HepG2 (cell line): ENCODE results near the gene CFAP100. TPM values are rescaled to one million over a fixed set of nuclear protein-coding genes. Genes with fewer than 3 reads are reported as not detected.
A peak's percentile ranks its signal among the peaks of the same experiment; 100 is the strongest.

ENCODE experiments used
- ATAC-seq: fragments of 200-7000 bp; cut with Tn5 transposase; 3 replicates; pipeline ENCODE4 v1.9.1; 2020; ENCODE audit warnings: mild to moderate bottlenecking, moderate library complexity
- BruUV-seq: library from RNA; stranded (reverse); fragments of 400-500 nt; replicated peaks from 2 replicates; lab custom pipeline; 2021; lab: Mats Ljungman, UMichigan
- CTCF ChIA-PET: fragments of 300-600 bp; formaldehyde crosslinking; extraction: SDS; loops from one replicate; lab custom pipeline; 2021; ENCODE audit warnings: low total read pairs, inconsistent platforms, low intra/inter-chr PET ratio; lab: Yijun Ruan, JAX
- POLR2A ChIA-PET: fragments of 350-600 bp; sonication (Branson Sonifier 250); formaldehyde crosslinking; loops from one replicate; lab custom pipeline; 2020; ENCODE audit warnings: antibody characterized with exemption, inconsistent platforms; lab: Yijun Ruan, JAX
- DNase-seq: peaks from one replicate; pipeline ENCODE4 v3.0.0-alpha.2; 2015; ENCODE audit warnings: low spot score
- FAIRE-seq: peaks from 3 replicates; lab custom pipeline; 2011; peaks lifted over from hg19 to GRCh38; lab: Jason Lieb, UNC
- H2AFZ ChIP-seq: one replicate; pipeline ENCODE4 v1.6.1; 2011; ENCODE audit warnings: low read length, inconsistent platforms
- H3K27ac ChIP-seq: fragments of 300-600 bp; 3 replicates; pipeline ENCODE4 v1.8.0; 2011; ENCODE audit warnings: mixed run types, mild to moderate bottlenecking, mixed read lengths, low read length, inconsistent platforms; ENCODE audit not compliant: insufficient read depth; ENCODE audit errors: extremely low read length
- H3K27me3 ChIP-seq, 2 experiments: fragments of 200-600 bp in 1 of 2; 2 replicates in 1 of 2; 3 replicates in 1 of 2; pipeline versions ENCODE4 v1.6.0 to v1.8.0; 2011; ENCODE audit warnings: low read length in 2 of 2, mild to moderate bottlenecking in 2 of 2, moderate library complexity in 2 of 2, inconsistent platforms in 1 of 2; ENCODE audit not compliant: insufficient read depth in 2 of 2, control insufficient read depth in 1 of 2
- H3K36me3 ChIP-seq, 2 experiments: fragments of 200-600 bp in 1 of 2; replicated peaks in 1 of 2; 2 replicates in 1 of 2; 3 replicates in 1 of 2; pipeline versions ENCODE4 v1.5.1 to v1.8.0; 2011; ENCODE audit warnings: low read length in 2 of 2, inconsistent platforms in 1 of 2; ENCODE audit not compliant: insufficient read depth in 2 of 2, control insufficient read depth in 1 of 2
- H3K4me1 ChIP-seq: 2 replicates; pipeline ENCODE4 v1.5.1; 2012; ENCODE audit warnings: low read length, inconsistent platforms; ENCODE audit not compliant: insufficient read depth
- H3K4me2 ChIP-seq: 2 replicates; pipeline ENCODE4 v1.6.0; 2011; ENCODE audit warnings: low read depth, low read length, inconsistent platforms
- H3K4me3 ChIP-seq, 3 experiments: fragments of 200-600 bp in 1 of 3; sonication (generic), shearing (Covaris generic) in 1 of 3; replicated peaks in 1 of 3; 2 replicates each; pipeline ENCODE4 v1.5.1; 2011 to 2016; ENCODE audit warnings: low read length in 3 of 3, inconsistent platforms in 2 of 3, low read depth in 2 of 3, mild to moderate bottlenecking in 2 of 3, control low read depth in 1 of 3, mixed read lengths in 1 of 3; ENCODE audit not compliant: insufficient read depth in 1 of 3
- H3K79me2 ChIP-seq: one replicate; pipeline ENCODE4 v1.6.1; 2011; ENCODE audit warnings: low read length, inconsistent platforms; ENCODE audit not compliant: insufficient read depth
- H3K9ac ChIP-seq: 2 replicates; pipeline ENCODE4 v1.6.0; 2011; ENCODE audit warnings: mild to moderate bottlenecking, low read depth, low read length, inconsistent platforms; ENCODE audit not compliant: insufficient read depth
- H3K9me3 ChIP-seq: 2 replicates; pipeline ENCODE4 v1.5.1; 2012; ENCODE audit warnings: mild to moderate bottlenecking, low read length
- H4K20me1 ChIP-seq: 2 replicates; pipeline ENCODE4 v1.6.0; 2011; ENCODE audit warnings: inconsistent platforms, mild to moderate bottlenecking, low read length, moderate library complexity; ENCODE audit not compliant: insufficient read depth
- ATF7 ChIP-seq, 2 experiments: fragments of 450-650 bp in 1 of 2; sonication (generic) in 1 of 2; formaldehyde crosslinking in 1 of 2; IDR thresholded peaks; 2 replicates each; pipeline versions ENCODE4 v1.4.0 to v1.6.1; 2016 to 2020; ENCODE audit warnings: antibody characterized with exemption in 1 of 2, mild to moderate bottlenecking in 1 of 2, missing genetic modification reagents in 1 of 2
- ATM ChIP-seq: fragments of 450-650 bp; IDR thresholded peaks from 2 replicates; pipeline ENCODE4 v1.7.1; 2017; ENCODE audit warnings: mild to moderate bottlenecking, borderline replicate concordance
- E2F5 ChIP-seq: sonication (generic); formaldehyde crosslinking; conservative IDR thresholded peaks from 2 replicates; pipeline ENCODE4 v1.4.0; 2020; ENCODE audit warnings: missing genetic modification reagents
- FOSL2 ChIP-seq: sonication (generic); formaldehyde crosslinking; IDR thresholded peaks from 2 replicates; pipeline ENCODE4 v1.4.0; 2020; ENCODE audit warnings: missing genetic modification reagents
- ZKSCAN8 ChIP-seq: IDR thresholded peaks from 2 replicates; pipeline ENCODE4 v1.6.1; 2016; ENCODE audit warnings: borderline replicate concordance, missing genetic modification reagents, missing compliant biosample characterization
- ZNF382 ChIP-seq: sonication (generic); formaldehyde crosslinking; IDR thresholded peaks from 2 replicates; pipeline ENCODE4 v1.5.0; 2020; ENCODE audit warnings: missing genetic modification reagents, mild to moderate bottlenecking, borderline replicate concordance
- ZNF512 ChIP-seq: sonication (generic); formaldehyde crosslinking; IDR thresholded peaks from 2 replicates; pipeline ENCODE4 v1.4.0; 2020; ENCODE audit warnings: mild to moderate bottlenecking, missing genetic modification reagents
- ZNF770 ChIP-seq: sonication (generic); formaldehyde crosslinking; IDR thresholded peaks from 2 replicates; pipeline ENCODE4 v1.5.0; 2020; ENCODE audit warnings: mild to moderate bottlenecking, missing genetic modification reagents
- WGBS: methylation state at CpG from one replicate; pipeline ENCODE4 v1.1.6; 2017; ENCODE audit warnings: low lambda C conversion rate; 5-methylcytosine and 5-hydroxymethylcytosine counted together
- in situ Hi-C: cut with HindIII; loops from 2 replicates; pipeline ENCODE4 v1.10.0; 2017; ENCODE audit warnings: low pct_unique_long_range_greater_than_20kb; ENCODE audit not compliant: extremely low pct_ligation_motif_present
- intact Hi-C: fragments of 100-400 bp; cut with micrococcal nuclease; formaldehyde crosslinking; loops from one replicate; pipeline ENCODE4 v1.10.0; 2022; ENCODE audit not compliant: unreplicated experiment
- polyA plus RNA-seq, 8 experiments: library from polyadenylated mRNA; depleted of rRNA in 3 of 8; stranded (reverse) in 7 of 8; unstranded in 1 of 8; fragments of >200 nt; fragmentation: Illumina TruSeq in 4 of 8; extraction: Trizol in 4 of 8; gene quantifications; 2 replicates each; pipeline versions ENCODE4 v1.2.1 to v1.2.3, GENCODE V29; 2011 to 2016; ENCODE audit warnings: low read depth in 4 of 8, missing spikeins in 1 of 8, mixed read lengths in 1 of 8; ENCODE audit not compliant: insufficient read depth in 1 of 8
- total RNA-seq, 5 experiments: library from RNA; depleted of rRNA; stranded (reverse); fragments of >200 nt; fragmentation: Illumina TruSeq; extraction: Trizol; gene quantifications; 2 replicates each; pipeline ENCODE4 v1.2.3, GENCODE V29; 2016; ENCODE audit warnings: low read depth in 1 of 5

CFAP100 gene
- total and polyA plus RNA-seq, 2 of the 13 experiments (the other 11 are each of a cell fraction or from before 2014, with no cell fraction given): 0.32 TPM; not detected in 1

- H3K4me1 ChIP-seq: peaks cover 82% of the 10 kb centered on the region
- 17% methylated on average over 1 of the region's 1 CpG for WGBS
- peaks cover 5% of the 10 kb centered on the region for H3K79me2 ChIP-seq
- H3K27me3 ChIP-seq: no peaks in the 10 kb centered on the region; a peak in 1 of 5 replicates
- H3K4me3 ChIP-seq: no peak overlapping the region
- intact Hi-C loops: loop anchor here (5.0 kb wide), 1 partner anchor 38 kb away; the partner anchor contains the start of gene UROC1
- CTCF ChIA-PET: no interaction called here
- DNase-seq (no peak), ATAC-seq (no peak), FAIRE-seq (no peak)
- H3K9me3 ChIP-seq: no peaks in the 10 kb centered on the region
- H3K4me2 ChIP-seq: no peak overlapping the region
- in situ Hi-C loops: no loop called here
- H3K9ac ChIP-seq: no peak overlapping the region
- H3K36me3 ChIP-seq: no peaks in the 10 kb centered on the region
- POLR2A ChIA-PET: no interaction called here
- no TSS peak for BruUV-seq
- no peak overlapping the region for H2AFZ ChIP-seq
- H4K20me1 ChIP-seq: no peaks in the 10 kb centered on the region
- TF ChIP-seq ZNF382 (no peak), ZKSCAN8 (CRISPR knock-in tag) (no peak), E2F5 (CRISPR knock-in tag) (no peak), ZNF512 (no peak), FOSL2 (CRISPR knock-in tag) (no peak), ZNF770 (CRISPR knock-in tag) (peak; percentile 93), ATF7 (IDR thresholded peaks at IDR 0.05) (no peak), ATF7 (CRISPR knock-in tag; IDR thresholded peaks at IDR 0.05) (no peak), ATM (no peak)
- TF ChIP-seq, all 625 proteins: peak for 1
- no peak overlapping the region for H3K27ac ChIP-seq
These were observed 84.9 kb downstream of the CFAP100 start for GRCh38 chr3:126479642-126480041.
